ENCODE data around the gene PRKCZ.
A peak's percentile ranks its signal among the peaks of the same experiment; 100 is the strongest.

PRKCZ gene

GRCh38 chr1:2231532-2232254 lies 181.5 kb downstream of the PRKCZ start:
- in situ Hi-C loops (cut with HindIII; ENCODE audit: low pct_ligation_motif_present, low sequenced_read_pairs): no loop called here
- DNase-seq: peak; percentile 85
- no peak for TF ChIP-seq CTCF (IDR thresholded peaks at IDR 0.05; ENCODE audit: low read depth, low read length, missing control alignments)

GRCh38 chr1:2232255-2232915 lies 182.2 kb downstream of the PRKCZ start:
- Histone ChIP-seq H3K27me3 (replicated peaks) (no peaks in the 10 kb centered on the region), H3K27ac (peak overlapping the region; percentile 54), H3K36me3 (replicated peaks) (peaks cover 10% of the 10 kb centered on the region), H3K4me3 (ENCODE audit: low read depth, low read length) (peak overlapping the region; percentile 89)
- TF ChIP-seq CTCF (IDR thresholded peaks at IDR 0.05; ENCODE audit: low read depth, low read length, missing control alignments): no peak
- in situ Hi-C loops (cut with HindIII; ENCODE audit: low pct_ligation_motif_present, low sequenced_read_pairs): no loop called here
- DNase-seq: no peak

More at GRCh38 chr1:2231532-2232254, 181.5 kb downstream of the PRKCZ start:
- Histone ChIP-seq H3K27ac (peak overlapping the region; percentile 54), H3K4me3 (ENCODE audit: low read depth, low read length) (peak overlapping the region; percentile 89), H3K27me3 (replicated peaks) (no peaks in the 10 kb centered on the region), H3K36me3 (replicated peaks) (peaks cover 10% of the 10 kb centered on the region)

DNA sequence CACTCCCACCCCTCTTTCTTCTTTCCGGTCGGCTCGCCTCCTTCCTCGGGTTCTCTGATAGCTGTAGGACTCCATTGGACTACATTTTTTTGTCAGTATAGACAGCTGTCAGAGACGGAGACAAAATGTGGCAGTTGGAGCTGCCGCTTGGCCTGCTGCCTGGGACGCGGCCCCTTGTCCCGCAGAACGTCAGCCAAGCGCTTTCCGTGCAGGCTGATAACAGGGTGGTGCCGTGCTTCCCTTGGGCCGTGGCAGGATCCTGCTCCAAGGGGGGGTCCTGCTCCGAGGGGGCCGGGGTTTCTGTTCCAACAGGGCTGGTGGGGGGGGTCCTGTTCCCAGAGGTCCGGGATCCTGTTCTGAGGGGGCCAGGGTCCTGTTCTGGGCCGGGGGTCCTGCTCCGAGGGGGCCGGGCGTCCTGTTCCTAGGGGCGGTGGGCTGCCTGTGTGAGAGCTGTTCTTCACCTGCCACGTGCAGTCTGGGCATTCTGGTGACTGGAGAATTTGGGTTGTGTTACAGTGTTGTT lies 182.8 kb downstream of the PRKCZ start:
- no peak for TF ChIP-seq CTCF (IDR thresholded peaks at IDR 0.05; ENCODE audit: low read depth, low read length, missing control alignments)
- no peak for DNase-seq
- in situ Hi-C loops (cut with HindIII; ENCODE audit: low pct_ligation_motif_present, low sequenced_read_pairs): no loop called here
- peak overlapping the region; percentile 89 for H3K4me3 ChIP-seq (ENCODE audit: low read depth, low read length)
- peak overlapping the region; percentile 54 for H3K27ac ChIP-seq
- H3K36me3 ChIP-seq (replicated peaks): peaks cover 10% of the 10 kb centered on the region
- no peaks in the 10 kb centered on the region for H3K27me3 ChIP-seq (replicated peaks)

GRCh38 chr1:2233468-2233867 lies 183.3 kb downstream of the PRKCZ start:
- TF ChIP-seq CTCF (IDR thresholded peaks at IDR 0.05; ENCODE audit: low read depth, low read length, missing control alignments): no peak
- Histone ChIP-seq H3K36me3 (replicated peaks) (peaks cover 10% of the 10 kb centered on the region), H3K27me3 (replicated peaks) (no peaks in the 10 kb centered on the region), H3K4me3 (ENCODE audit: low read depth, low read length) (peak overlapping the region; percentile 89), H3K27ac (peak overlapping the region; percentile 54)
- in situ Hi-C loops (cut with HindIII; ENCODE audit: low pct_ligation_motif_present, low sequenced_read_pairs): no loop called here
- DNase-seq: no peak

DNA sequence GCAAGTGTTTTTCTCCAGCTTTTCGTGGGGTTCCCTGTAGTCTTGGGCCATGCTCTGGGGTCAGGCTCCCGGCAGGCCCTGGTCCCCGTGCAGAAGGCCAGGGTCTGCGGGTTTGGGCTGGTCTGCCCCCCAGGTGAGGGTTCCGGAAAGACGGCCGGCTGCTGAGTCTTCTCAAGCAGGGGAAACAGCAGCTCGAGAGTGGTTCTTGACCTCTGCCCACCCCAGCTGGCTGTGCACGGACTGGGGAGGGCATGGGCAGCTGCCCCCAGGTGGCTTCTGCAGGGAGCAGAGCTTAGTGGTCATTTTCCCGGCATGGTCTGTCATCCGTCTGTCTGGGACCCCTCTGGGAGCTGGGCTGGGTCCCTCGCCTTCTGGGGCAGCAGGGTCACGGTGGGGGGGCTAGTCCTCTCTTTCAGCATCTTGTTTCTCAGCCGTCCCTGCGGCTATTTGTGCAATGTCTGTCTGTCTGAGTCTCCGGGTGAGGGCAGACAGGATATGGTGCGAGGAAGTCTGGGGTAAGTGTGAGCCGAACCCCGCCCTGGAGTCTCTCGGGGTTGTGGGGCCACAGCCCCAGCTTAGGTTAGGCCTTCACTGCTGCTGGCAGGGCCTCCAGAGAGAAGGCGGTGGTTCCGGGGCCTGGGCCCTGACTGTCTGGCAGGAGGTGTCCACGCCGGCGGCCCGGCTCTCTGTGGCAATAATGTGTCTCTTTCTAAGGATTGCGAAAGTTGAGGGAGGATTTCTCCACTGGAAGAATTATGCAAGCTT lies 184.0 kb downstream of the PRKCZ start:
- Histone ChIP-seq H3K27ac (peak overlapping the region; percentile 54), H3K27me3 (replicated peaks) (no peaks in the 10 kb centered on the region), H3K4me3 (ENCODE audit: low read depth, low read length) (peak overlapping the region; percentile 89), H3K36me3 (replicated peaks) (peaks cover 6% of the 10 kb centered on the region)
- DNase-seq: peak; percentile 74
- no peak for TF ChIP-seq CTCF (IDR thresholded peaks at IDR 0.05; ENCODE audit: low read depth, low read length, missing control alignments)
- in situ Hi-C loops (cut with HindIII; ENCODE audit: low pct_ligation_motif_present, low sequenced_read_pairs): no loop called here

Measured in brain microvascular endothelial cell (primary cell).